Muscle layer of colon (tissue), 2 donors: ENCODE data around the gene WFS1.

ENCODE experiments used
- H3K27ac ChIP-seq: one replicate; pipeline ENCODE4 v1.7.0; 2013; ENCODE audit warnings: low read depth, mild to moderate bottlenecking, low read length, moderate library complexity
- H3K27me3 ChIP-seq, 2 donors: one replicate each; pipeline ENCODE4 v1.7.0; 2013; ENCODE audit warnings: low read length in 2 of 2, mild to moderate bottlenecking in 2 of 2; ENCODE audit not compliant: insufficient read depth in 2 of 2, control insufficient read depth in 1 of 2
- H3K36me3 ChIP-seq: one replicate; pipeline ENCODE4 v1.7.0; 2013; ENCODE audit warnings: mild to moderate bottlenecking, low read length; ENCODE audit not compliant: insufficient read depth
- H3K4me1 ChIP-seq: one replicate; pipeline ENCODE4 v1.7.0; 2013; ENCODE audit warnings: mild to moderate bottlenecking, low read length; ENCODE audit not compliant: insufficient read depth
- H3K4me3 ChIP-seq, 2 donors: one replicate each; pipeline ENCODE4 v1.7.0; 2013; ENCODE audit warnings: low read length in 2 of 2, low read depth in 1 of 2, mild to moderate bottlenecking in 1 of 2, moderate library complexity in 1 of 2
- H3K9ac ChIP-seq: one replicate; pipeline ENCODE4 v1.7.0; 2013; ENCODE audit warnings: low read length
- H3K9me3 ChIP-seq: one replicate; pipeline ENCODE4 v1.7.0; 2013; ENCODE audit warnings: mild to moderate bottlenecking, low read length
- donor health status: abdominal sarcoma.
- donor health status: Adenocarcinoma of cecum.

Gene WFS1

GRCh38 chr4:6340446-6341015 lies 70.9 kb downstream of the WFS1 start:
- Histone ChIP-seq H3K4me1 (no peaks in the 10 kb centered on the region), H3K27me3 (peaks cover 0 to 21% of the 10 kb centered on the region in 2 donors), H3K36me3 (no peaks in the 10 kb centered on the region), H3K4me3 (no peak overlapping the region), H3K9ac (no peak overlapping the region), H3K27ac (no peak overlapping the region), H3K9me3 (no peaks in the 10 kb centered on the region)

DNA sequence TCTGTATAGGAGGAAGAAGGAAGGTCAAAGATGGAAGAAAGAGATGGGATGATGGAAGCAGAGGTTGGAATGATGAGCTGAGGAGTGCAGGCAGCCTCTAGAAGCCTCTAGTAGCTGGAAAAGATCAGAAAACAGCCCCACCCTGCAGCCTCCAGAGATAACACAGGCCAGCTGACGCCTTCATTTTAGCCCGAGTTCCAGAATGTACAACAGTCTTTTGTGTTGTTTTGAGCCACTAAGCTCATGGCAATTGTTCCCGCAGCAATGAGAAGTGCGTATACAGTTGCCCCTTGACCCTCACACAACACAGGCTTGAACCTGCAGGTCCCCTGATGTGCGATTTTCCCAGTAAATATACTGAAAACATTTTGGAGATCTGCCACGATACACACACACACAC lies 72.0 kb downstream of the WFS1 start:
- Histone ChIP-seq H3K4me1 (no peaks in the 10 kb centered on the region), H3K27me3 (peaks cover 0 to 20% of the 10 kb centered on the region in 2 donors), H3K27ac (no peak overlapping the region), H3K4me3 (no peak overlapping the region), H3K9ac (no peak overlapping the region), H3K36me3 (no peaks in the 10 kb centered on the region), H3K9me3 (no peaks in the 10 kb centered on the region)

DNA sequence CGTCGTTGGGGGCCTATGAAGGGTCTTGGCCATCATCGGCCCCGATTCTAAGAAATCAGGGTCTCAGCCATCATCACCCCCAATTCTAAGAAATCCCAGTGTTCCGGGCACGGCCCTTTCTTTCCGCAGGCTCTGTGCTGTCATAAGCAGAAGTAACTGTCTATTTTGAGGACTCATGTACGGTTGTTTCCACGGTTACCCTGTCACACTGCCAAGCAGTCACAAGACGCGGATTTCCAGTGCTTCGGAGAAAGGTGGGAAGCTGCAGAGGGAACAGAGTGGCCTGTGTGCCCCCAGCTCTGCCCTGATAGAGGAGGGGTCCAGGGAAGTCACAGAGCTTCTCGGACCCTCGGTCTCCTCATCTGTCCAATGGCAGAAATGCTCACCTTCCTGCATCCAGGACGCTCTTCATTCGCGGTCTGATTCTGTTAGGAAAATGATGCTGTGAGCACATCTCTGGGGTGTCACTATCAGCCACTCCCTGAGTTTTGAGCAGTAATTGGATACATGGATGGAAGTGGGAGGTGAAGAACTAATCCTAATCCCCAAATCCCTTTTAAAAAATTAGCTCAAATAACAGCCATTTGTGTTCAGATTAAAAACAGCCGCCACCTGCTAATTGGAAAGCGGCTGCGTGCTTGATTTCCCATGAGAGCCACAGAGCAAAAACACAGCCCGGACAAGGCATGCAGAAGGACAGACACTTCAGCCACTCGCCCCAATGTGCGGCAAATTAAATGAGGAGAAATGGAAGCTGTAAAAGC lies 73.1 kb downstream of the WFS1 start:
- H3K4me3 ChIP-seq = no peak overlapping the region
- H3K27ac ChIP-seq = no peak overlapping the region

DNA sequence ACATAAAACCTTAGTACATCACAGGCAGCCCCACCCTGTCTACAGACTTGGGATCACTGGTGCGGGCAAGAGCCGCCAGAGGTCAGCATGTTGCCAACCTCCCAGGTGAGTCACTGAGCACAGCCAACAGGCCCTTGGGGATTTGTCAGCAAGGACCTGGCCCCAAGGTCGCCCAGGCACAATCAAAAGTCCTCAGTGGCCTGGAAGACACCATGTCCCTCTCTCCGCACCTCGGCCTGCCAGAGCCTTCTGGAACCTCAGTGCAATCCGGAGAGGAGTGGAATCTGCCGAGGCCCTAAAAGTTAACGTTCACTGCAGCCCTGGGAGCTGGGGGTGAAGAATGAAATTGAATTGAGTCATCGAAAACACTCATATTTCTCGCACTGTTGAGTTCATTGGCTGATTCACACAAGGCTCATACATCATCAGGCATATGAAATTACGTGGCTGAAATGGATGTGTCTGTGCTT lies 74.3 kb downstream of the WFS1 start:
- Histone ChIP-seq H3K27ac (no peak overlapping the region), H3K27me3 (peaks cover 0 to 12% of the 10 kb centered on the region in 2 donors), H3K4me1 (no peaks in the 10 kb centered on the region), H3K9me3 (no peaks in the 10 kb centered on the region), H3K9ac (no peak overlapping the region), H3K36me3 (no peaks in the 10 kb centered on the region), H3K4me3 (no peak overlapping the region)

More for the DNA sequence above, 73.1 kb downstream of the WFS1 start:
- Histone ChIP-seq H3K27me3 (peaks cover 0 to 20% of the 10 kb centered on the region in 2 donors), H3K9ac (no peak overlapping the region), H3K36me3 (no peaks in the 10 kb centered on the region), H3K9me3 (no peaks in the 10 kb centered on the region), H3K4me1 (no peaks in the 10 kb centered on the region)

GRCh38 chr4:6345096-6345830 lies 75.6 kb downstream of the WFS1 start:
- no peaks in the 10 kb centered on the region for H3K36me3 ChIP-seq
- H3K9me3 ChIP-seq = no peaks in the 10 kb centered on the region
- H3K4me3 ChIP-seq = no peak overlapping the region
- H3K27me3 ChIP-seq = peaks cover 0 to under 1% of the 10 kb centered on the region in 2 donors
- no peak overlapping the region for H3K27ac ChIP-seq
- H3K9ac ChIP-seq = no peak overlapping the region
- no peaks in the 10 kb centered on the region for H3K4me1 ChIP-seq

DNA sequence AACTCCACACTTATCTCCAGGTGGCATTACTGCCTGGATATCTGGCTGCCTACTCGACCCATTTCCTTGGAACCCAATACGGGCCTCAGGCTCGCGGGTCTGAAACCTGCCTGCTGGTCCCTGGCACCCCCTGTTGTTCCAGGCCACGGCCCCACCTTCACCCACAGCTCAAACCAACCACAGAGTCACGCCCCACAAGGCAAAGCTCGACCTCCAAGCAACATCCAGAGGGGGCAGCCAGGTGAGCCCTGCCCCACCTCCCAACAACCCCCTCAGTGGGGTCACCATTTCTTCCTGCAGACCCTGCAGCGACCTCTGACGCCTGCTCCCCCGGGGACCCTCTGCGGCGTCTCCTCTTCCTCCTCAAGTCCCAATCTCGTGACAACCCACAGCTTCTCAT lies 76.2 kb downstream of the WFS1 start:
- H3K27me3 ChIP-seq = no peaks in the 10 kb centered on the region
- no peak overlapping the region for H3K9ac ChIP-seq
- H3K36me3 ChIP-seq = no peaks in the 10 kb centered on the region
- H3K4me1 ChIP-seq = no peaks in the 10 kb centered on the region
- no peaks in the 10 kb centered on the region for H3K9me3 ChIP-seq
- no peak overlapping the region for H3K4me3 ChIP-seq
- H3K27ac ChIP-seq = no peak overlapping the region

DNA sequence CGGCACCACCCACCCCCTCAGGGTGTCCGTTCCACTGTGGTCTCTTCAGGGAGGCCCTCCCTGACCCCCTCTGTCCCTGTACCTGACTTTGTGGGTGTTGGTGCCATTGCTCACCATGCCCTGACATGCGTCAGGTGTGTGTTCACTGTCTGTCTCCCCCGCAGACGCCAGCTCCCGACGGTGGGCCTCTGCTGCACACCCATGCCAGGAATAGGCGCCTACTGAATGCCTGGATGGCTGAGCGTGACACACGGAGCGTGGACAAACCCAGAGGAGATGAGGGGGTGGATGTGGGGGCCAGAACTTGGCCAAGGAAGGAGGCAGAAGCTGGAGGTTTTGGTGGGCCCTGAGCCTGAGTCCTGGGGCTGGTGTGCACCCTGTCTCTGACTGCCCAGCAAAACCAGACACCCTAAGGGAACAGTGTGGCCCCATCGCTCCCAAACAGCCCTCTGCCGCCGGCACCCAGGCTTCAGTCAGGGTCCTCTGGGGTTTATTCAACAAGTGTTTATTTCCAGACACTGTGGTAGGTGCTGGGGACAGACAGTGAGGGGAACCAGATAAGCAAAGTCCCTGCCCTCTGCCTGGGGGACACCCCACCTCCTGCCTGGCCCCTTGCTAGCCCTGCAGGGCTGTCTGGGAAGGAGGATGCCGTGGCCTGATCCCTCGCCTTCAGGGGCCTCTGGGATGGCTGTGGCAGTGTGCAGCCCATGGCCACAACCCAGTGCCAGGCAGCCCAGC lies 76.9 kb downstream of the WFS1 start:
- Histone ChIP-seq H3K9me3 (no peaks in the 10 kb centered on the region), H3K27ac (no peak overlapping the region), H3K4me3 (no peak overlapping the region), H3K4me1 (no peaks in the 10 kb centered on the region), H3K9ac (no peak overlapping the region), H3K27me3 (no peaks in the 10 kb centered on the region), H3K36me3 (no peaks in the 10 kb centered on the region)

DNA sequence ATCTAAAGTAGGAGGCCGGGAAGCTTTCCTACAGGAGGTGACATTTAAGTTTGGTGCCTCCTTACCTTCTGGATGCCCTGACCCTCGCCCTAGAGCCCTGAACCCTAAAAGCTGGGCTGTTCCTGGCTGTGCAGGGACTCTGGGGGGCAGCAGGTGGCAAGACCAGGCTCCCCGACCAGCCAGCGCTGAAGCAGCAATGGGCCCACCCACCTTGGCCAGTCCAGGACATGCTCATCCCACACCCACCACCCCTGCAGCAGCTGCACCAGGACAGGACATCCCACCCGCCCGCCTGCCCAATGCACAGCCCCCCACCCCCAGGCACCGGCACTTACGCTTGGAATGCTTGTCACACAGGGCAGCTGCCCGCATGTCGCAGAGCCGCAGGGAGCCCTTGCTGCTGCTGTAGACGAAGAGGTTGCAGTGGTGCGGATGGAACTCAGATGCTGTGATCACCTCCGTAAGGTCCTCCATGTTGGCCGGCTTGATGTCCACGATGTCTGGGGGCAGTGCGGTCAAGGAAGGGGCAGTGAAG lies 77.9 kb downstream of the WFS1 start:
- no peaks in the 10 kb centered on the region for H3K36me3 ChIP-seq
- no peak overlapping the region for H3K27ac ChIP-seq
- no peaks in the 10 kb centered on the region for H3K27me3 ChIP-seq
- H3K9me3 ChIP-seq = no peaks in the 10 kb centered on the region
- H3K9ac ChIP-seq = no peak overlapping the region
- H3K4me1 ChIP-seq = no peaks in the 10 kb centered on the region
- no peak overlapping the region for H3K4me3 ChIP-seq

DNA sequence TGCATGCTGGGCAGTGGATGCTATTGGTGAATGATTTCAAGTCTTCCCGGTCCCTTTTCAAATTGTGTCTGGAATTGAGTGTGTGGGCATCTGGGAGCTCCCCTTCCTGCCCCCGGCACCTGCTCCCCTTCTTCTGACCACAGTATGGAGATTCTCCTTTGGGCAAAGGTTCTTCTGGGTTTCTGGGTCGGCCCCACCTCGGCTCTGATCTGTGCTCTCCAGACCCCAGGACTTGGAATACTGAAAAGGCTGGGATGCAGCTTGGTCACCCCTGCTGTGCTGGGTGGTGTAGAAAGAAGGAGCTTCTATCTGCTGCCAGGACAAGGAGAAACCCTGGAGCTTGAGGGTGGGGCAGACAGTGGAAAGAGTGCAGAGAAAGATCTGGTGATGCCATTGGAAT lies 78.8 kb downstream of the WFS1 start:
- Histone ChIP-seq H3K9ac (no peak overlapping the region), H3K27me3 (no peaks in the 10 kb centered on the region), H3K4me1 (no peaks in the 10 kb centered on the region), H3K4me3 (no peak overlapping the region), H3K27ac (no peak overlapping the region), H3K36me3 (no peaks in the 10 kb centered on the region), H3K9me3 (no peaks in the 10 kb centered on the region)

DNA sequence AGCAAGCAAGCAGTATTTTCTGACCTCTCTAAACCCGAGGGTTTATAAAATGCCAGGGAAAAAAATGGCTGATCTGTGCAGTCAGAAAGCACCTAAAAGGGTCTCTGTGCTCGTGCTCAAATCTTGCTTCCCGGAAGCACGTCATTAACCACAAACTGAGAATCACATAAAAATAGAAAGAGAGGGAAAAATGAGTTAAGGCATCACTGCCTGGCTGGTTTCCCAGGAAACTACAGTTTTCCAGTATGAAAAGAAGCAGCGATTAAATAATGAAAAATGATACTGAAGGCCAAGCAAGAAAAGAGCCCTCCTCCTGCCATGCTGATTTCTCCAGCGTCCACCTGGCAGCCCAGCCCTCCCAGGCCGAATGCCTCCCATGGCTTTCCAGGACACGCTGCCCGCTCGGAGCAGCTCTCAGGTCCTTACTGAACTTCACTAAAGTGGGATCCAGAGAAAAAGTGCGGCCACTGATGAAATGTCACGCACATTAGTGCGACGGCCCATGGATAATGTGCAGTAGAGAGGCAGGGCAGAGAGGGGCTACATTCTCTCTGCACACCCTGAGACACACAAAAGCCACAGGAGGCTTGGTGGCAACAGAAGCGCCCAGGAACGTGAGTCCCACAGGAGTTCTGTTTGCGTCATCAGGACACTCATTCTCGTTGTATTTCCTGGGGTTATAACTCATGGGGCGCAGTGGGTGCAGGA lies 80.4 kb downstream of the WFS1 start:
- Histone ChIP-seq H3K36me3 (no peaks in the 10 kb centered on the region), H3K27me3 (no peaks in the 10 kb centered on the region), H3K27ac (no peak overlapping the region), H3K9me3 (no peaks in the 10 kb centered on the region), H3K4me1 (no peaks in the 10 kb centered on the region), H3K4me3 (no peak overlapping the region), H3K9ac (no peak overlapping the region)
